Glutamatergic neuron (in vitro differentiated cells): Measurements from ENCODE around the gene CEP20. TPM values are rescaled to one million over a fixed set of nuclear protein-coding genes. Genes with fewer than 3 reads are reported as not detected.

Source experiments
- DNase-seq: peaks from one replicate; pipeline ENCODE4 v3.0.0; 2022
- H3K27ac Mint-ChIP-seq: one replicate; pipeline ENCODE4 v1.8.0; 2020; ENCODE audit warnings: mild to moderate bottlenecking, mixed read lengths, inconsistent platforms; ENCODE audit not compliant: unreplicated experiment
- H3K27me3 Mint-ChIP-seq: one replicate; pipeline ENCODE4 v1.8.0; 2020; ENCODE audit warnings: mild to moderate bottlenecking, moderate library complexity, mixed read lengths, inconsistent platforms; ENCODE audit not compliant: unreplicated experiment
- H3K36me3 Mint-ChIP-seq: one replicate; pipeline ENCODE4 v1.8.0; 2020; ENCODE audit warnings: mild to moderate bottlenecking, mixed read lengths, inconsistent platforms; ENCODE audit not compliant: unreplicated experiment
- H3K4me1 Mint-ChIP-seq: one replicate; pipeline ENCODE4 v1.8.0; 2020; ENCODE audit warnings: mild to moderate bottlenecking, low read depth, mixed read lengths, inconsistent platforms; ENCODE audit not compliant: unreplicated experiment
- H3K4me3 Mint-ChIP-seq: one replicate; pipeline ENCODE4 v1.8.0; 2020; ENCODE audit warnings: mild to moderate bottlenecking, mixed read lengths, inconsistent platforms; ENCODE audit not compliant: unreplicated experiment
- H3K9me3 Mint-ChIP-seq: one replicate; pipeline ENCODE4 v1.8.0; 2020; ENCODE audit warnings: mild to moderate bottlenecking, moderate library complexity, mixed read lengths, inconsistent platforms; ENCODE audit not compliant: unreplicated experiment
- total RNA-seq: library from RNA; stranded (reverse); fragmentation: NEBNext Ultra II Directional; extraction: Animal tissue kit (Norgen Biotek cat#: 25700); gene quantifications from one replicate; pipeline ENCODE4 v1.2.1, GENCODE V29; 2021; ENCODE audit not compliant: unreplicated experiment
- TF ChIP-seq, protein P1 (sequence below): fragments of 200-600 bp; sonication (generic); IDR thresholded peaks from one replicate; pipeline ENCODE4 v1.5.0; 2021; ENCODE audit not compliant: partially characterized antibody, unreplicated experiment

Gene CEP20
- total RNA-seq, 1 donor from 2014 or later: 20.3 TPM

DNA sequence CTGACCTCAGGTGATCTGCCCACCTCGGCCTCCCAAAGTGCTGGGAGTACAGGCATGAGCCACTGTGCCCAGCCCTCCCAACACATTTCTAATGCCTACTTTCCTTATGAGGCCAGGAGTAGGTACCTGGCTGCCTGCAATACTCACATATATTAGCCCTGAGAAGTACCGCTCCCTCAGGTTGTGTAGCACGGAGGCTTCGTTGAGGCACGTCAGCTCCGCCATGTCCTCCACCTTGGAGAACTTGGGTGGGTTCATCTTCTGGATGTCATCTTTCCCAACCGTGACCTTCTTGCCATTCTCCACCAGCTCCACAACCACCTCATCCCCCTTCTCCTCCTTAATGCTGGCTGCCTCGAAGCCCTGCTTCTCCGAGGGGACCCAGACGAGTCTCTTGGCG, 50.6 kb downstream of the CEP20 start:
- TF ChIP-seq, protein P1, sequence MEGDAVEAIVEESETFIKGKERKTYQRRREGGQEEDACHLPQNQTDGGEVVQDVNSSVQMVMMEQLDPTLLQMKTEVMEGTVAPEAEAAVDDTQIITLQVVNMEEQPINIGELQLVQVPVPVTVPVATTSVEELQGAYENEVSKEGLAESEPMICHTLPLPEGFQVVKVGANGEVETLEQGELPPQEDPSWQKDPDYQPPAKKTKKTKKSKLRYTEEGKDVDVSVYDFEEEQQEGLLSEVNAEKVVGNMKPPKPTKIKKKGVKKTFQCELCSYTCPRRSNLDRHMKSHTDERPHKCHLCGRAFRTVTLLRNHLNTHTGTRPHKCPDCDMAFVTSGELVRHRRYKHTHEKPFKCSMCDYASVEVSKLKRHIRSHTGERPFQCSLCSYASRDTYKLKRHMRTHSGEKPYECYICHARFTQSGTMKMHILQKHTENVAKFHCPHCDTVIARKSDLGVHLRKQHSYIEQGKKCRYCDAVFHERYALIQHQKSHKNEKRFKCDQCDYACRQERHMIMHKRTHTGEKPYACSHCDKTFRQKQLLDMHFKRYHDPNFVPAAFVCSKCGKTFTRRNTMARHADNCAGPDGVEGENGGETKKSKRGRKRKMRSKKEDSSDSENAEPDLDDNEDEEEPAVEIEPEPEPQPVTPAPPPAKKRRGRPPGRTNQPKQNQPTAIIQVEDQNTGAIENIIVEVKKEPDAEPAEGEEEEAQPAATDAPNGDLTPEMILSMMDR: no peak
- Mint-ChIP-seq H3K27me3 (peaks cover 3% of the 10 kb centered on the region), H3K27ac (no peak overlapping the region), H3K4me3 (no peak overlapping the region), H3K4me1 (no peaks in the 10 kb centered on the region), H3K9me3 (no peaks in the 10 kb centered on the region), H3K36me3 (no peaks in the 10 kb centered on the region)
- no peak for DNase-seq

- no peaks in the 10 kb centered on the region for H3K36me3 Mint-ChIP-seq
- no peak overlapping the region for H3K27ac Mint-ChIP-seq
- H3K4me1 Mint-ChIP-seq: no peaks in the 10 kb centered on the region
- H3K4me3 Mint-ChIP-seq: no peak overlapping the region
- peaks cover 2% of the 10 kb centered on the region for H3K9me3 Mint-ChIP-seq
- H3K27me3 Mint-ChIP-seq: peaks cover 3% of the 10 kb centered on the region
- TF ChIP-seq, protein P1: no peak
- DNase-seq: no peak
Observed at GRCh38 chr16:15836965-15837611, 51.3 kb downstream of the CEP20 start.

- Mint-ChIP-seq H3K9me3 (peaks cover 2% of the 10 kb centered on the region), H3K27me3 (peaks cover 3% of the 10 kb centered on the region), H3K27ac (no peak overlapping the region), H3K4me1 (no peaks in the 10 kb centered on the region), H3K4me3 (no peak overlapping the region), H3K36me3 (no peaks in the 10 kb centered on the region)
- TF ChIP-seq, protein P1: no peak
- no peak for DNase-seq
Observed at GRCh38 chr16:15836074-15836473, 52.3 kb downstream of the CEP20 start.

DNA sequence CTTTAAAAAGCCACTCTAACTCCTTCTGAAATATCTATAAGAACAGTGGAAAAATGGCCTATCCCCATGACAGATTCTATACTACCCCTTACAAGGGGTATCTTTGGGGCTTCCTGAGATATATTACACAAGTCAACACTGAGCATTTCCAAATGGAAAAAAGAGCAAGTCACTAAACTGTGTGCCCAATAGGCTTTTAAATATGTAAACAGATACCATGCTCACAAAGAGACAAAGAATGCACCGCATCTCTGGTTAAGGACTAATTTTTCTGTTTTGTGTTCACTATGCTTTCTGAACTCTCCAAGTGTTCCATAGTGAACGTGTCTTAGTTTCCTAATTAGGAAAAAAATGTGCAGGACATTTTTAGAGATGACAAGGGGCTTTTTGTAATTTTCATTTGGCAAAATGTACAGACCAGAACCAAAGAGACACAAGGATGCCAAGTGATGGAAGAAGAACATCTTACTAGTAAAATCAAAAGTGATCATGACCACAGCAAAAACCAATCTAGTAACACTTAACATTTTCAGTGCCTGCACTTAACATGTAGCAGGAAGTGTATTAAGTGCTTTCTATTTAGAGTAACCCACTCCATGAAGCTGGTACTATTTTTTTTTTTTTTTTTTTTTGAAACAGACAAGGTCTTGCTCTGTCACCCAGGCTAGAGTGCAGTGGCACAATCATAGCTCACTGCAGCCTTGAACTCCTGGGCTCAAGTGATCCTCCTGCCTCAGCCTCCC, 53.1 kb downstream of the CEP20 start:
- no peak for DNase-seq
- no peak overlapping the region for H3K4me3 Mint-ChIP-seq
- no peak overlapping the region for H3K27ac Mint-ChIP-seq
- peaks cover 3% of the 10 kb centered on the region for H3K27me3 Mint-ChIP-seq
- H3K4me1 Mint-ChIP-seq: no peaks in the 10 kb centered on the region
- H3K36me3 Mint-ChIP-seq: no peaks in the 10 kb centered on the region
- TF ChIP-seq, protein P1: no peak
- peaks cover 2% of the 10 kb centered on the region for H3K9me3 Mint-ChIP-seq

- Mint-ChIP-seq H3K4me3 (no peak overlapping the region), H3K4me1 (no peaks in the 10 kb centered on the region), H3K36me3 (no peaks in the 10 kb centered on the region), H3K9me3 (peaks cover 2% of the 10 kb centered on the region), H3K27me3 (peaks cover 3% of the 10 kb centered on the region), H3K27ac (no peak overlapping the region)
- TF ChIP-seq, protein P1: no peak
- DNase-seq: no peak
Observed at GRCh38 chr16:15834502-15834901, 53.9 kb downstream of the CEP20 start.
